ENCODE data around the gene ZDHHC8.

The ZDHHC8 gene

GRCh38 chr22:20109411-20110358, 21.9 kb upstream of the ZDHHC8 start:
- no peaks in the 10 kb centered on the region for H3K4me1 ChIP-seq (ENCODE audit: low read length)

GRCh38 chr22:20110359-20110985, 21.1 kb upstream of the ZDHHC8 start:
- peaks cover 3% of the 10 kb centered on the region; the same call in 1 of the 2 replicates for H3K4me1 ChIP-seq (ENCODE audit: low read length)
- H3K79me2 ChIP-seq (ENCODE audit: low read length) = peaks cover 19% of the 10 kb centered on the region
- H4K20me1 ChIP-seq (ENCODE audit: insufficient read depth, low read length) = peaks cover 7% of the 10 kb centered on the region; the same call in 1 of the 2 replicates
- H3K9me3 ChIP-seq (ENCODE audit: insufficient read depth, low read length) = no peaks in the 10 kb centered on the region
- TF ChIP-seq CTCF (IDR thresholded peaks at IDR 0.05; ENCODE audit: low read depth, low read length) = no peak
- no peak overlapping the region for H3K4me2 ChIP-seq (ENCODE audit: low read length)
- H3K27ac ChIP-seq (ENCODE audit: low read length) = no peak overlapping the region
- H3K4me3 ChIP-seq (ENCODE audit: low read length) = no peak overlapping the region
- H3K36me3 ChIP-seq (replicated peaks; ENCODE audit: low read depth, low read length) = peaks cover 78% of the 10 kb centered on the region
- H2AFZ ChIP-seq (ENCODE audit: low read depth, low read length) = no peak overlapping the region
- no peaks in the 10 kb centered on the region for H3K27me3 ChIP-seq (ENCODE audit: low read depth, low read length)
- no peak overlapping the region for H3K9ac ChIP-seq (ENCODE audit: low read length)

More at GRCh38 chr22:20109411-20110358, 21.9 kb upstream of the ZDHHC8 start:
- Histone ChIP-seq H3K36me3 (replicated peaks; ENCODE audit: low read depth, low read length) (peaks cover 79% of the 10 kb centered on the region), H3K27ac (ENCODE audit: low read length) (no peak overlapping the region), H3K4me3 (ENCODE audit: low read length) (no peak overlapping the region), H3K4me2 (ENCODE audit: low read length) (no peak overlapping the region), H3K79me2 (ENCODE audit: low read length) (peaks cover 11% of the 10 kb centered on the region), H4K20me1 (ENCODE audit: insufficient read depth, low read length) (peaks cover 8% of the 10 kb centered on the region; the same call in 1 of the 2 replicates), H2AFZ (ENCODE audit: low read depth, low read length) (no peak overlapping the region), H3K9ac (ENCODE audit: low read length) (no peak overlapping the region), H3K9me3 (ENCODE audit: insufficient read depth, low read length) (no peaks in the 10 kb centered on the region), H3K27me3 (ENCODE audit: low read depth, low read length) (no peaks in the 10 kb centered on the region)
- TF ChIP-seq CTCF (IDR thresholded peaks at IDR 0.05; ENCODE audit: low read depth, low read length) (no peak), EZH2phosphoT487 (IDR thresholded peaks at IDR 0.05; ENCODE audit: low read depth) (no peak)

DNA sequence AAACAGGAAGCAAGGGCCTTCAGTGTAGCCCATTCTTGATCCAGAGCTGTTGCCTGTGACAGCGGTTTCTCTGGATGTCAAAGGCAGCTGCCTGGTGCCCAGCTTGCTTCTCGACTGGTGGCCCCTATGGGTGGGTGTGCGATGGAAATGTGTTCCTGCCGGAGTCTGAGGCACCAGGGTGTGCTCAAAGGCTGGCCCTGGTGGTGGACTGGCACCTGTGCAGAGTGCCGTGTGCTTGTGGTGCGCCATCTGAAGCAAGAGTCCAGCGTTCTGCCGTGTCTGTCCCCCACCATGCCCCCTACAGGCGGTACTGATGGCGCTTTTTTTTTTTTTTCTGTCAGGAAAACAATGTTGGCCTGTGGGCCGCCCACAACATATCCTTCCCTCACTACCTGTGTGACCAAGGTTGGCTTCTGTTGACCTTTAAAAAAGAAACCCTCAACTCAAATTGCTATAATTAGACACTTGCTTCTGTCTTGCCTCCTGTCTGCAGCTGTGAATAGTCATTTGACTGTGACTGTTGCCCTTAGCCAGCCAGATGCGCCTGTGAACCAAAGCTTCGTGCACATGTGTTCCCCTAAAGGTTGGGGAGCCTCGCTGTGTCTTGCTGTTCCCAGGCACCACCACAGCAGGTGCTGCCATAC, 20.4 kb upstream of the ZDHHC8 start:
- Histone ChIP-seq H2AFZ (ENCODE audit: low read depth, low read length) (no peak overlapping the region), H4K20me1 (ENCODE audit: insufficient read depth, low read length) (0 out of 2 replicates have a peak, but pooled peaks cover 3% of the 10 kb centered on the region), H3K9me3 (ENCODE audit: insufficient read depth, low read length) (no peaks in the 10 kb centered on the region), H3K4me1 (ENCODE audit: low read length) (peaks cover 8% of the 10 kb centered on the region), H3K79me2 (ENCODE audit: low read length) (peaks cover 26% of the 10 kb centered on the region), H3K4me2 (ENCODE audit: low read length) (no peak overlapping the region), H3K27ac (ENCODE audit: low read length) (no peak overlapping the region), H3K4me3 (ENCODE audit: low read length) (no peak overlapping the region), H3K27me3 (ENCODE audit: low read depth, low read length) (no peaks in the 10 kb centered on the region), H3K9ac (ENCODE audit: low read length) (no peak overlapping the region), H3K36me3 (replicated peaks; ENCODE audit: low read depth, low read length) (peaks cover 80% of the 10 kb centered on the region)
- TF ChIP-seq CTCF (IDR thresholded peaks at IDR 0.05; ENCODE audit: low read depth, low read length) (peak; percentile 46), EZH2phosphoT487 (IDR thresholded peaks at IDR 0.05; ENCODE audit: low read depth) (no peak)

Measured in OCI-LY3 (cell line).